PFSK-1 (cell line): ENCODE measurements around the gene SLC1A2.

Experiments
- FOXP2 ChIP-seq: optimal IDR thresholded peaks from 2 replicates; pipeline ENCODE3; 2011; ENCODE audit warnings: borderline replicate concordance, control low read depth, inconsistent platforms; ENCODE audit not compliant: insufficient read depth; ENCODE audit errors: extremely low read length, extremely low read depth
- POLR2AphosphoS5 ChIP-seq: IDR thresholded peaks from 2 replicates; pipeline ENCODE4 v1.6.1; 2012; ENCODE audit warnings: low read depth, mild to moderate bottlenecking, control low read depth, low read length, moderate library complexity
- SIN3A ChIP-seq: IDR thresholded peaks from 2 replicates; pipeline ENCODE4 v1.6.1; 2012; ENCODE audit warnings: mild to moderate bottlenecking, low read length, moderate library complexity, borderline replicate concordance; ENCODE audit not compliant: insufficient read depth
- TAF1 ChIP-seq: IDR thresholded peaks from 2 replicates; pipeline ENCODE4 v1.6.1; 2012; ENCODE audit warnings: low read length, control low read depth, borderline replicate concordance; ENCODE audit not compliant: insufficient read depth
- TF ChIP-seq, protein P1 (sequence below), 2 experiments: IDR thresholded peaks; 2 replicates each; pipeline versions ENCODE4 v1.6.1 to v1.8.0; 2011 to 2012; ENCODE audit warnings: low read depth in 2 of 2, low read length in 2 of 2, control low read depth in 1 of 2, inconsistent platforms in 1 of 2, mild to moderate bottlenecking in 1 of 2, moderate library complexity in 1 of 2; ENCODE audit not compliant: insufficient read depth in 1 of 2

Gene SLC1A2

DNA sequence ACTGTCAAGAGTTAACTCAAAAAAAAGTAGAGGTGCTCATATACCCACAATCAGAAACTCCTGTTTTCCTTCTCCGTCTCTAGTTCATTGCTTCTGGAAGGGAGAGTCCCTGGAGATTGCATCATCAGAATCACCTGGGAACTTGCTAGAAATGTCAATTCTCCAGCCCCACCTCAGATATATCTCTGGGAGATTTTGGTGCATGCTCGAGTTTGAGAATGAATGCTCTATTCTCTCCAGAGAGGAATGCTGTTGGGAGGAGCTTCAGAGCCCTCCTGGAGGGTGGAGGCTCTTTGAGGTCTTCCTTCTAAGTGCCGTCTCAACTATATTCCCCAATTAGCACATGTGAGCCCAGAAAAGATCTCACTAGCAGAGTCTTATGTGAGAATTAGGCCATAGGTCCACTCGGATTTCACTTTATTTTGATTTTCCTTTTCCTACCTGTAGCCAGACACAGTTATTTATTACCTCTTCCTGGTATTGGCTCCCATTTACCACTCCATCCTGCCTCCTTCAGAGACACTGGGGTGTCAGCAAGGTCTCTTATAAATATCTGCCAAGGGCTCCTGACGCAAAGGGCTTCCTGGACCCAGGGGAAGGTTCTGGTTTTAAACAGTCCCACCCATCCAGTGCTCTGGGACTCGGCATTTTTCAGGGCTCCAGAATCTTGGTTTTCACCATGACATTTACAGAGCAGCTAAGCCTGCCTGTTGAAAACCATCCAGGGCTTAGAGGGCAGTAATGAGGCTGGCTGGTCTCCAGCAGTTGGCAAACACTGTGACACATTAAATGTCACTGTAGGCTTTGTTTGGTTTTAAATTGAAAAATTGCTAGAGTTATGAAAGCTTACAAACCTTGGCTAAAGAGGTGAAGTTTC is 144.2 kb downstream of the SLC1A2 start:
- TF ChIP-seq SIN3A (no peak), TAF1 (no peak), POLR2AphosphoS5 (no peak), FOXP2 (no peak)
- TF ChIP-seq, protein P1, sequence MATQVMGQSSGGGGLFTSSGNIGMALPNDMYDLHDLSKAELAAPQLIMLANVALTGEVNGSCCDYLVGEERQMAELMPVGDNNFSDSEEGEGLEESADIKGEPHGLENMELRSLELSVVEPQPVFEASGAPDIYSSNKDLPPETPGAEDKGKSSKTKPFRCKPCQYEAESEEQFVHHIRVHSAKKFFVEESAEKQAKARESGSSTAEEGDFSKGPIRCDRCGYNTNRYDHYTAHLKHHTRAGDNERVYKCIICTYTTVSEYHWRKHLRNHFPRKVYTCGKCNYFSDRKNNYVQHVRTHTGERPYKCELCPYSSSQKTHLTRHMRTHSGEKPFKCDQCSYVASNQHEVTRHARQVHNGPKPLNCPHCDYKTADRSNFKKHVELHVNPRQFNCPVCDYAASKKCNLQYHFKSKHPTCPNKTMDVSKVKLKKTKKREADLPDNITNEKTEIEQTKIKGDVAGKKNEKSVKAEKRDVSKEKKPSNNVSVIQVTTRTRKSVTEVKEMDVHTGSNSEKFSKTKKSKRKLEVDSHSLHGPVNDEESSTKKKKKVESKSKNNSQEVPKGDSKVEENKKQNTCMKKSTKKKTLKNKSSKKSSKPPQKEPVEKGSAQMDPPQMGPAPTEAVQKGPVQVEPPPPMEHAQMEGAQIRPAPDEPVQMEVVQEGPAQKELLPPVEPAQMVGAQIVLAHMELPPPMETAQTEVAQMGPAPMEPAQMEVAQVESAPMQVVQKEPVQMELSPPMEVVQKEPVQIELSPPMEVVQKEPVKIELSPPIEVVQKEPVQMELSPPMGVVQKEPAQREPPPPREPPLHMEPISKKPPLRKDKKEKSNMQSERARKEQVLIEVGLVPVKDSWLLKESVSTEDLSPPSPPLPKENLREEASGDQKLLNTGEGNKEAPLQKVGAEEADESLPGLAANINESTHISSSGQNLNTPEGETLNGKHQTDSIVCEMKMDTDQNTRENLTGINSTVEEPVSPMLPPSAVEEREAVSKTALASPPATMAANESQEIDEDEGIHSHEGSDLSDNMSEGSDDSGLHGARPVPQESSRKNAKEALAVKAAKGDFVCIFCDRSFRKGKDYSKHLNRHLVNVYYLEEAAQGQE (IDR thresholded peaks at IDR 0.05; ENCODE audit: insufficient read depth in 1 of 2, low read depth in 2 of 2, low read length in 2 of 2) = no peak

DNA sequence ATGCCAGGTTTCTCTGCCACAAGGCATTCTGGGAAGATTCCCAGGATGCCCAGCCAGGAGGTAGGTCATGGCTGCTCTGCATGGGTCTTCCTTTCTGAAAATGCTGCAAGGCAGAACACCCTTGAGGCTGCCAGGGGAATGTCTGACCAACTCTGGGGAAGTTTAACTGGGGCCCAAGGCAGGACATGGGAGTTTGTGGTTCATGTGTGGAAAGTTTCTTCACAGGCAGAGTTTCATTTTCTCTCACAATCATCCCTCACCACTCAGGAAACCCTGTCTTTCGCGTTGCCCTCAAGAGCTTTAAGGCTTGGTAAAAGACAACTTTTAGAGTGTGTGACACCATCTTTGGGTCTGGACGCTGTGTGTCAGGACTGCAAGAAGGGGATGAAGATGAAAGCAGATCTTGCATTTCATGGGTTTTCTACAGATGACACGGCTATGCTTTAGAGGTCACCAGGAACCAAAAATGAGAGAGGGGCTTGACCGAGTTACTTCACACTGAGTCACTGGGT is 146.9 kb downstream of the SLC1A2 start:
- TF ChIP-seq, protein P1 (IDR thresholded peaks at IDR 0.05; ENCODE audit: insufficient read depth in 1 of 2, low read depth in 2 of 2, low read length in 2 of 2) = no peak
- TF ChIP-seq FOXP2 (no peak), SIN3A (no peak), POLR2AphosphoS5 (no peak), TAF1 (no peak)

DNA sequence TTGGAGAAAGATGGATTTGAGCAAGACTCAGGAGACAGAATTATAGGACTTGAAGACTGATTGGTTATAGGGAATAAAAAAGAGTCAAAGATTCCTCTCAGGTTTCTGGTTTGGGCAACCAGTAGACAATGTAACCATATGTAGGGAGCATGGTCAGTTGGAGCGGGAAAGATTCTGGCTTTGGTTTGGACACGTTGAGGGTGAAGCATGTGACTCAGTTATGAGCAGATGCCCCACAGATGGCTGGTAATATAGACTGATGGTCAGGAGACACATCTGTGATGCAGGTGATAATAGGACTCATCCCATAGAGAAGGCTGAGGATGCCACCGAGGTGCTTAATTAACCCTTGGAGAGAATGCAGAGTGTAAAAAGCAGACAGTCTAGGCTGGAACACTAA is 148.3 kb downstream of the SLC1A2 start:
- TF ChIP-seq TAF1 (no peak), POLR2AphosphoS5 (no peak), FOXP2 (no peak), SIN3A (no peak)
- TF ChIP-seq, protein P1 (IDR thresholded peaks at IDR 0.05; ENCODE audit: insufficient read depth in 1 of 2, low read depth in 2 of 2, low read length in 2 of 2) = no peak

DNA sequence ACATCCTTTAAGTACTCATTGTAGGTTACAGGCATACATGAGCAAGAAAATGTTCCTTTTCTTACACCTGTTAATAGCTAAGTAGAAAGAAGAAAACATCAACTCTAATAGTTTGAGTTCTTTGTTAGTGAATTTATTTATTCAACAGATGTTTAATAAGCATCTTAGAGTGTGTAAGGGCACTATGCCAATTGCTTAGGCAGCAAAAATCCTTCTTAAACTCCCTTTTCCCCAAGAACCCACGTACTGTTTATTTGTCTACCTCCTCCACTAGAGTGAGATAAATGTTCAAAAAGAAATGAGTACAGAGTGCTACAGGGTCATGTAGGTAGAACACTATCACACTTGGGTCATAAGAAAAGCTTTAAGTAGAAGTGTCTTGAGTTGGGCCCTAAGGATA is 149.0 kb downstream of the SLC1A2 start:
- TF ChIP-seq POLR2AphosphoS5 (no peak), FOXP2 (no peak), SIN3A (no peak), TAF1 (no peak)
- TF ChIP-seq, protein P1 (IDR thresholded peaks at IDR 0.05; ENCODE audit: insufficient read depth in 1 of 2, low read depth in 2 of 2, low read length in 2 of 2) = no peak
